ENCODE results near the gene STXBP1.

DNA sequence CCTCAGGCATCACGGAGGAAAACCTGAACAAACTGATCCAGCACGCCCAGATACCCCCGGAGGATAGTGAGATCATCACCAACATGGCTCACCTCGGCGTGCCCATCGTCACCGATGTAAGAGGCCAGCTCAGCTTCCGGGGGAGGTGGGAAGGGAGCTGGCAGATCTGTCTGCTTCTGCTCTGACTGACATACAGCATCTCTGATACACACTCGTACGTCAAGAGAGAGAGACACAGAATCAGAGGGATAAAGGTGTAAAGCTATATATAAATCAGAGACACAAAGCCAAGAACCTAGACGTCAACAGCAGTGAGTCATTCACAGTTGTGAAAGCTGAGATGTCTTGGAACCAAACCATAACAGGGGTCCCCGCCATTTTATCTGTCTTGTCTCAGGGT, 64.6 kb downstream of the STXBP1 start:
- TF ChIP-seq, protein P1, sequence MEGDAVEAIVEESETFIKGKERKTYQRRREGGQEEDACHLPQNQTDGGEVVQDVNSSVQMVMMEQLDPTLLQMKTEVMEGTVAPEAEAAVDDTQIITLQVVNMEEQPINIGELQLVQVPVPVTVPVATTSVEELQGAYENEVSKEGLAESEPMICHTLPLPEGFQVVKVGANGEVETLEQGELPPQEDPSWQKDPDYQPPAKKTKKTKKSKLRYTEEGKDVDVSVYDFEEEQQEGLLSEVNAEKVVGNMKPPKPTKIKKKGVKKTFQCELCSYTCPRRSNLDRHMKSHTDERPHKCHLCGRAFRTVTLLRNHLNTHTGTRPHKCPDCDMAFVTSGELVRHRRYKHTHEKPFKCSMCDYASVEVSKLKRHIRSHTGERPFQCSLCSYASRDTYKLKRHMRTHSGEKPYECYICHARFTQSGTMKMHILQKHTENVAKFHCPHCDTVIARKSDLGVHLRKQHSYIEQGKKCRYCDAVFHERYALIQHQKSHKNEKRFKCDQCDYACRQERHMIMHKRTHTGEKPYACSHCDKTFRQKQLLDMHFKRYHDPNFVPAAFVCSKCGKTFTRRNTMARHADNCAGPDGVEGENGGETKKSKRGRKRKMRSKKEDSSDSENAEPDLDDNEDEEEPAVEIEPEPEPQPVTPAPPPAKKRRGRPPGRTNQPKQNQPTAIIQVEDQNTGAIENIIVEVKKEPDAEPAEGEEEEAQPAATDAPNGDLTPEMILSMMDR (IDR thresholded peaks at IDR 0.05): no peak
- TF ChIP-seq POLR2A (IDR thresholded peaks at IDR 0.05) (no peak), EP300 (IDR thresholded peaks at IDR 0.05) (no peak)

All from tibial nerve (tissue), 4 donors.